Skeletal muscle tissue (tissue), 4 donors: ENCODE measurements around the gene USP36. TPM values are rescaled to one million over a fixed set of nuclear protein-coding genes. Genes with fewer than 3 reads are reported as not detected.

Source experiments
- H3K27ac ChIP-seq: one replicate; pipeline ENCODE4 v1.7.0; 2013; ENCODE audit warnings: mild to moderate bottlenecking, low read depth, low read length, inconsistent platforms
- H3K27me3 ChIP-seq, 3 donors: one replicate each; pipeline ENCODE4 v1.7.0; 2013; ENCODE audit warnings: low read length in 3 of 3; ENCODE audit not compliant: control insufficient read depth in 3 of 3, insufficient read depth in 3 of 3
- H3K36me3 ChIP-seq, 3 donors: one replicate each; pipeline ENCODE4 v1.7.0; 2013; ENCODE audit warnings: low read length in 3 of 3; ENCODE audit not compliant: control insufficient read depth in 3 of 3, insufficient read depth in 3 of 3
- H3K4me1 ChIP-seq, 3 donors: one replicate each; pipeline ENCODE4 v1.7.0; 2013; ENCODE audit warnings: low read length in 3 of 3, mild to moderate bottlenecking in 3 of 3; ENCODE audit not compliant: control insufficient read depth in 3 of 3, insufficient read depth in 3 of 3
- H3K4me3 ChIP-seq, 3 donors: one replicate each; pipeline ENCODE4 v1.7.0; 2013; ENCODE audit warnings: low read length in 3 of 3
- H3K9ac ChIP-seq, 3 donors: one replicate each; pipeline ENCODE4 v1.7.0; 2013; ENCODE audit warnings: low read length in 3 of 3, mild to moderate bottlenecking in 3 of 3, moderate library complexity in 2 of 3, low read depth in 1 of 3
- H3K9me3 ChIP-seq, 3 donors: one replicate each; pipeline ENCODE4 v1.7.0; 2013; ENCODE audit warnings: low read length in 3 of 3; ENCODE audit not compliant: control insufficient read depth in 3 of 3
- total RNA-seq: library from RNA; depleted of rRNA; stranded (reverse); fragments of >200 nt; gene quantifications from one replicate; pipeline ENCODE4 v1.2.3, GENCODE V29; 2014
- donor health status: Osteomylitis.

The USP36 gene
- total RNA-seq, 1 donor from 2014 or later, result 25.6 TPM

DNA sequence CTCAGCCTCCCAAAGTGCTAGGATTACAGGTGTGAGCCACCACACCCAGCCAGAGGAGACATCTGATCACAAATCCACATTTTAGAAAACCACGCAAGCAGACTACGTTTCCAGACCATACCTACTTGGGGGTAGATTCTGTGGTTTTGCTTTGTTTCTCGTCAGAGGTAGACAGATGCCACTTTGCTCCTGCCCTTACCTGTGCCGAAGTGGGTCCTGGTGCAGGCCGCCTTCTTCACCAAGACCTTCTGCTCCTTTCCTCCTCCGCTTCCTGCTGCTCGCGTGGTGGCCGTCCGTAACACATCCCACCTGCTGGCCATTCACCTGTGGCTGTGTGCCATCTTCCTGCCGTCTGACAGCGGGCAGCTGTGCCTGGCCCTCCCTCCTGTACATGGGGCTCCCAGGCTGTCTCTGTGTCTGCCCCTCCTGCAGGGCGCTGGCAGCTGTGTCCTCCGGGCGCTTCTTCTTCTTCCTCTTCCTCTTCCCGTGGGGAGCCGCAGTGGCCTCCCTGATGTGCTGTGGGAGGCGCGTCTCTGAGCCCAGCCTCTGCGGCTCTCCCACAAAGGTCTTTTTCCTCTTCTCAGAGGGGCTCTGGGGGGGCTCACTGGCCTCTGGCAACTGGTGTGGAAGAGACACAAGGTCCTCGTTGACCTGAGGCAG is 37.3 kb downstream of the USP36 start:
- H3K36me3 ChIP-seq, result peaks cover 54 to 65% (median 62%) of the 10 kb centered on the region in 3 donors
- H3K27ac ChIP-seq, result no peak overlapping the region
- no peak overlapping the region for H3K9ac ChIP-seq
- H3K4me3 ChIP-seq, result peak overlapping the region in 1 of 3 donors; percentile 1
- no peaks in the 10 kb centered on the region for H3K9me3 ChIP-seq
- no peaks in the 10 kb centered on the region for H3K27me3 ChIP-seq
- peaks cover 0 to 16% (median 10%) of the 10 kb centered on the region in 3 donors for H3K4me1 ChIP-seq

DNA sequence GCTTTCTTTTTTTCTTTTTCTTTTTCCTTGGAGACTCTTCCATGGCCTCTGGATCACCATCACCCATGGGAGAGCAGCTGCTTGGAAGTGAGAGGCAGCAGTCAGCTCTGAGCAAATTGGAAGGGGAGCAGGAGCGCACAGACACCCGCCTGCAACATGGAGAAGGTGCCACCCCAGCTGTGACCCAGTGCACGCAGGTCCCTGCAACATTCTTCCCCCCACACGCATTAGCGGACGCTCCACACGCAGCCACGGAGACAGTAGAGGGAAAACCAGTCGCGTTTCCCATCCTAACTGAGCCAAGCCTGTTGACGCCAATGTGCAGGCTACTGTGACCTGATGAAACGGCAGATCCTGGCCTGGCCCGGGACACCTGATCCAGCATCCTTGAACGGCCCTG is 38.2 kb downstream of the USP36 start:
- H3K27ac ChIP-seq, result no peak overlapping the region

GRCh38 chr17:78802008-78802407 is 38.6 kb downstream of the USP36 start:
- H3K27ac ChIP-seq, result no peak overlapping the region
- no peaks in the 10 kb centered on the region for H3K9me3 ChIP-seq
- H3K27me3 ChIP-seq, result no peaks in the 10 kb centered on the region
- peaks cover 9 to 29% (median 21%) of the 10 kb centered on the region in 3 donors for H3K4me1 ChIP-seq
- peaks cover 61 to 68% (median 62%) of the 10 kb centered on the region in 3 donors for H3K36me3 ChIP-seq
- no peak overlapping the region for H3K9ac ChIP-seq
- no peak overlapping the region for H3K4me3 ChIP-seq

More for the DNA sequence above, 38.2 kb downstream of the USP36 start:
- H3K4me3 ChIP-seq, result no peak overlapping the region
- H3K36me3 ChIP-seq, result peaks cover 61 to 68% (median 62%) of the 10 kb centered on the region in 3 donors
- no peaks in the 10 kb centered on the region for H3K27me3 ChIP-seq
- peaks cover 4 to 24% (median 16%) of the 10 kb centered on the region in 3 donors for H3K4me1 ChIP-seq
- H3K9ac ChIP-seq, result no peak overlapping the region
- no peaks in the 10 kb centered on the region for H3K9me3 ChIP-seq

GRCh38 chr17:78800132-78800931 is 40.3 kb downstream of the USP36 start:
- H3K9me3 ChIP-seq, result no peaks in the 10 kb centered on the region
- no peak overlapping the region for H3K4me3 ChIP-seq
- H3K9ac ChIP-seq, result peak overlapping the region in 1 of 3 donors; percentile 47
- H3K27ac ChIP-seq, result no peak overlapping the region
- no peaks in the 10 kb centered on the region for H3K27me3 ChIP-seq
- peaks cover 51 to 66% (median 65%) of the 10 kb centered on the region in 3 donors for H3K36me3 ChIP-seq
- peaks cover 12 to 39% (median 35%) of the 10 kb centered on the region in 3 donors for H3K4me1 ChIP-seq

GRCh38 chr17:78798695-78799559 is 41.7 kb downstream of the USP36 start:
- no peak overlapping the region for H3K9ac ChIP-seq
- peaks cover 19 to 53% (median 45%) of the 10 kb centered on the region in 3 donors for H3K4me1 ChIP-seq
- no peaks in the 10 kb centered on the region for H3K27me3 ChIP-seq
- no peak overlapping the region for H3K4me3 ChIP-seq
- H3K9me3 ChIP-seq, result no peaks in the 10 kb centered on the region
- no peak overlapping the region for H3K27ac ChIP-seq
- peaks cover 50 to 67% (median 64%) of the 10 kb centered on the region in 3 donors for H3K36me3 ChIP-seq

- H3K9ac ChIP-seq, result peak overlapping the region in 1 of 3 donors; percentile 3
- no peak overlapping the region for H3K4me3 ChIP-seq
- H3K27ac ChIP-seq, result no peak overlapping the region
- H3K36me3 ChIP-seq, result peaks cover 46 to 62% (median 58%) of the 10 kb centered on the region in 3 donors
- peaks cover 29 to 63% (median 55%) of the 10 kb centered on the region in 3 donors for H3K4me1 ChIP-seq
- H3K27me3 ChIP-seq, result no peaks in the 10 kb centered on the region
- H3K9me3 ChIP-seq, result no peaks in the 10 kb centered on the region
Measured at GRCh38 chr17:78797691-78798585, 42.7 kb downstream of the USP36 start.

GRCh38 chr17:78797213-78797612 is 43.4 kb downstream of the USP36 start:
- H3K27ac ChIP-seq, result no peak overlapping the region
- no peak overlapping the region for H3K4me3 ChIP-seq
- H3K4me1 ChIP-seq, result peaks cover 29 to 65% (median 57%) of the 10 kb centered on the region in 3 donors
- H3K36me3 ChIP-seq, result peaks cover 41 to 55% (median 51%) of the 10 kb centered on the region in 3 donors
- no peaks in the 10 kb centered on the region for H3K9me3 ChIP-seq
- H3K9ac ChIP-seq, result peak overlapping the region in 1 of 3 donors; percentile 3
- H3K27me3 ChIP-seq, result no peaks in the 10 kb centered on the region

DNA sequence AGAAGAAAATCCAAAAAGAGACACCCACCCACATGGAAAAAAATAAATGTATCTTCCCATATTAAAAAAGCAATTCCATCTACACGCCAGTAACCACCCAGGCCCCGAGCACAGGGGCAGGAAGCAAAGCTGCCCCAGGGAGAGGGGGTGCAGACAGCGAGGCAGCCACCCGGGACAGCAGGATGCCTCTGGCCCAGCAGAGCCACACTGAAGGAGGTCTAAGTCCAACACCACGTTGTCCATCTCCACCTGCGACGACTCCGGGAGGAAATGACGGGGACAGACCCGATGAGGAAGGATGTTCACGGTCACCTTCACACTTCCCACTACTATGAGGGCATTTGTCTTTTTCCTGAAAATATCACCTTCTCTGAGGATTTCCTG is 44.1 kb downstream of the USP36 start:
- Histone ChIP-seq H3K9me3 (no peaks in the 10 kb centered on the region), H3K27ac (peak overlapping the region; percentile 69), H3K27me3 (no peaks in the 10 kb centered on the region), H3K9ac (peak overlapping the region in 1 of 3 donors; percentile 40), H3K36me3 (peaks cover 40 to 53% (median 49%) of the 10 kb centered on the region in 3 donors), H3K4me3 (no peak overlapping the region), H3K4me1 (peaks cover 35 to 72% (median 64%) of the 10 kb centered on the region in 3 donors)
